Keratinocyte (primary cell): ENCODE results near the gene SHROOM3. TPM values are rescaled to one million over a fixed set of nuclear protein-coding genes. Genes with fewer than 3 reads are reported as not detected.

Experiments used
- DNase-seq: peaks from one replicate; pipeline ENCODE4 v3.0.0-alpha.2; 2011; ENCODE audit warnings: low read depth, missing footprints, low spot score
- FAIRE-seq: peaks from 2 replicates; lab custom pipeline; 2011; peaks lifted over from hg19 to GRCh38; lab: Jason Lieb, UNC
- H2AFZ ChIP-seq: 2 replicates; pipeline ENCODE4 v1.6.0; 2012; ENCODE audit warnings: low read length, control low read depth, inconsistent platforms; ENCODE audit not compliant: control insufficient read depth
- H3K27ac ChIP-seq: 2 replicates; pipeline ENCODE4 v1.5.1; 2011; ENCODE audit warnings: low read length; ENCODE audit not compliant: control insufficient read depth, insufficient read depth
- H3K27me3 ChIP-seq: 3 replicates; pipeline ENCODE4 v1.6.0; 2011; ENCODE audit warnings: low read length; ENCODE audit not compliant: control insufficient read depth, insufficient read depth; ENCODE audit errors: extremely low read depth
- H3K36me3 ChIP-seq, 2 experiments: 2 replicates in 1 of 2; 3 replicates in 1 of 2; pipeline ENCODE4 v1.5.1; 2011; ENCODE audit warnings: low read length in 2 of 2, mild to moderate bottlenecking in 1 of 2; ENCODE audit not compliant: control insufficient read depth in 2 of 2, insufficient read depth in 2 of 2; ENCODE audit errors: extremely low read depth in 1 of 2
- H3K4me1 ChIP-seq: 3 replicates; pipeline ENCODE4 v1.5.1; 2011; ENCODE audit warnings: low read length; ENCODE audit not compliant: control insufficient read depth, insufficient read depth; ENCODE audit errors: extremely low read depth
- H3K4me2 ChIP-seq: 3 replicates; pipeline ENCODE4 v1.6.0; 2011; ENCODE audit warnings: low read depth, low read length; ENCODE audit not compliant: control insufficient read depth, insufficient read depth; ENCODE audit errors: extremely low read depth
- H3K4me3 ChIP-seq, 3 experiments: fragments of 200-600 bp in 1 of 3; sonication (generic) in 1 of 3; 2 replicates in 2 of 3; 3 replicates in 1 of 3; pipeline ENCODE4 v1.5.1; 2011 to 2016; ENCODE audit warnings: low read length in 3 of 3, mild to moderate bottlenecking in 3 of 3, control low read depth in 2 of 3, inconsistent platforms in 1 of 3, low read depth in 1 of 3, mixed read lengths in 1 of 3, mixed run types in 1 of 3, moderate library complexity in 1 of 3; ENCODE audit not compliant: control insufficient read depth in 2 of 3, insufficient read depth in 2 of 3; ENCODE audit errors: extremely low read depth in 1 of 3
- H3K79me2 ChIP-seq: 2 replicates; pipeline ENCODE4 v1.6.0; 2012; ENCODE audit warnings: low read length; ENCODE audit not compliant: control insufficient read depth, insufficient read depth
- H3K9ac ChIP-seq: 3 replicates; pipeline ENCODE4 v1.6.0; 2011; ENCODE audit warnings: low read length; ENCODE audit not compliant: control insufficient read depth, insufficient read depth; ENCODE audit errors: extremely low read depth
- H3K9me1 ChIP-seq: 3 replicates; pipeline ENCODE4 v1.6.0; 2011; ENCODE audit warnings: low read length; ENCODE audit not compliant: control insufficient read depth, insufficient read depth; ENCODE audit errors: extremely low read depth
- H3K9me3 ChIP-seq: 2 replicates; pipeline ENCODE4 v1.5.1; 2012; ENCODE audit warnings: low read depth, low read length; ENCODE audit not compliant: control insufficient read depth
- H4K20me1 ChIP-seq: 3 replicates; pipeline ENCODE4 v1.6.0; 2011; ENCODE audit warnings: low read length; ENCODE audit not compliant: control insufficient read depth, insufficient read depth; ENCODE audit errors: extremely low read depth
- CTCF ChIP-seq, 3 experiments: IDR thresholded peaks in 1 of 3; conservative IDR thresholded peaks in 1 of 3; optimal IDR thresholded peaks in 1 of 3; 2 replicates in 2 of 3; 3 replicates in 1 of 3; pipeline versions ENCODE3 to v1.5.1; 2011; ENCODE audit warnings: low read length in 3 of 3, mild to moderate bottlenecking in 3 of 3, moderate library complexity in 2 of 3, control low read depth in 1 of 3, inconsistent platforms in 1 of 3; ENCODE audit not compliant: insufficient read depth in 2 of 3; ENCODE audit errors: extremely low read depth in 1 of 3
- EZH2 ChIP-seq: IDR thresholded peaks from one replicate; pipeline ENCODE4 v1.6.1; 2012; ENCODE audit warnings: inconsistent platforms, mild to moderate bottlenecking, low read length, moderate library complexity
- dilution Hi-C: fragments of 300-500 bp; cut with MboI; formaldehyde crosslinking; loops from one replicate; pipeline ENCODE4 v1.7.0; 2020; ENCODE audit warnings: low sequenced_read_pairs; ENCODE audit not compliant: extremely low pct_ligation_motif_present
- polyA plus RNA-seq, 5 experiments: library from polyadenylated mRNA; depleted of rRNA in 3 of 5; stranded (reverse) in 3 of 5; stranded (forward) in 1 of 5; unstranded in 1 of 5; fragments of >200 nt; gene quantifications; 1 replicate in 1 of 5; 2 replicates in 3 of 5; 3 replicates in 1 of 5; pipeline versions ENCODE4 v1.2.1 to v1.2.3, GENCODE V29; 2011 to 2012; ENCODE audit warnings: missing spikeins in 2 of 5, low read depth in 1 of 5, low replicate concordance in 1 of 5

The SHROOM3 gene
- polyA plus RNA-seq, 1 donor (not counting 4 experiments of a cell fraction or from before 2014, with no cell fraction given), result 4.9 TPM

- no peaks in the 10 kb centered on the region for H3K9me1 ChIP-seq
- no peaks in the 10 kb centered on the region for H3K27me3 ChIP-seq
- FAIRE-seq (no peak), DNase-seq (no peak)
- dilution Hi-C loops, result no loop called here
- no peaks in the 10 kb centered on the region for H3K79me2 ChIP-seq
- TF ChIP-seq EZH2 (no peak), CTCF (optimal IDR thresholded peaks at IDR 0.05 in 1 of 3, IDR thresholded peaks at IDR 0.05 in 1 of 3, conservative IDR thresholded peaks at IDR 0.05 in 1 of 3; ENCODE audit: extremely low read depth in 1 of 3, insufficient read depth in 2 of 3, low read length in 3 of 3) (no peak)
- H3K4me1 ChIP-seq, result peaks cover 4% of the 10 kb centered on the region
- no peaks in the 10 kb centered on the region for H3K36me3 ChIP-seq
- no peak overlapping the region for H3K4me3 ChIP-seq
- no peak overlapping the region for H3K9ac ChIP-seq
- no peak overlapping the region for H2AFZ ChIP-seq
- no peaks in the 10 kb centered on the region for H4K20me1 ChIP-seq
- H3K9me3 ChIP-seq, result no peaks in the 10 kb centered on the region
- H3K4me2 ChIP-seq, result no peak overlapping the region
- H3K27ac ChIP-seq, result no peak overlapping the region
These were observed 193.2 kb downstream of the SHROOM3 start for GRCh38 chr4:76628251-76628650.

GRCh38 chr4:76630741-76631140 lies 195.7 kb downstream of the SHROOM3 start:
- no peaks in the 10 kb centered on the region for H3K79me2 ChIP-seq
- FAIRE-seq (no peak), DNase-seq (no peak)
- no peak overlapping the region for H3K27ac ChIP-seq
- no peaks in the 10 kb centered on the region for H3K27me3 ChIP-seq
- H3K4me2 ChIP-seq, result no peak overlapping the region
- H4K20me1 ChIP-seq, result no peaks in the 10 kb centered on the region
- H3K9me3 ChIP-seq, result no peaks in the 10 kb centered on the region
- dilution Hi-C loops, result no loop called here
- no peak overlapping the region for H3K4me3 ChIP-seq
- H3K9me1 ChIP-seq, result no peaks in the 10 kb centered on the region
- no peak overlapping the region for H3K9ac ChIP-seq
- H3K4me1 ChIP-seq, result peaks cover 14% of the 10 kb centered on the region
- no peaks in the 10 kb centered on the region for H3K36me3 ChIP-seq
- no peak overlapping the region for H2AFZ ChIP-seq
- TF ChIP-seq EZH2 (no peak), CTCF (optimal IDR thresholded peaks at IDR 0.05 in 1 of 3, IDR thresholded peaks at IDR 0.05 in 1 of 3, conservative IDR thresholded peaks at IDR 0.05 in 1 of 3; ENCODE audit: extremely low read depth in 1 of 3, insufficient read depth in 2 of 3, low read length in 3 of 3) (no peak)
